Measurements from ENCODE around the gene GRK4.

The GRK4 gene

GRCh38 chr4:3070709-3071500 is 107.5 kb downstream of the GRK4 start:
- WGBS = 92% methylated on average over 3 of the region's 3 CpGs
- Histone ChIP-seq H3K4me1 (ENCODE audit: insufficient read depth, low read length) (peaks cover 2% of the 10 kb centered on the region), H3K9me3 (ENCODE audit: insufficient read depth, low read depth, low read length) (no peaks in the 10 kb centered on the region), H3K27ac (ENCODE audit: low read depth, low read length) (no peak overlapping the region), H3K4me3 (ENCODE audit: low read length) (no peak overlapping the region), H3K27me3 (ENCODE audit: insufficient read depth, low read length) (peaks cover 3% of the 10 kb centered on the region; the same call in 1 of the 2 replicates), H3K9ac (ENCODE audit: low read depth, low read length) (no peak overlapping the region), H3K36me3 (ENCODE audit: insufficient read depth, low read length) (no peaks in the 10 kb centered on the region)

- H3K36me3 ChIP-seq (ENCODE audit: insufficient read depth, low read length) = no peaks in the 10 kb centered on the region
- no peaks in the 10 kb centered on the region for H3K9me3 ChIP-seq (ENCODE audit: insufficient read depth, low read depth, low read length)
- peaks cover 3% of the 10 kb centered on the region; the same call in 1 of the 2 replicates for H3K27me3 ChIP-seq (ENCODE audit: insufficient read depth, low read length)
- 93% methylated on average over 7 of the region's 7 CpGs for WGBS
- H3K27ac ChIP-seq (ENCODE audit: low read depth, low read length) = no peak overlapping the region
- peaks cover 11% of the 10 kb centered on the region for H3K4me1 ChIP-seq (ENCODE audit: insufficient read depth, low read length)
- no peak overlapping the region for H3K4me3 ChIP-seq (ENCODE audit: low read length)
- H3K9ac ChIP-seq (ENCODE audit: low read depth, low read length) = no peak overlapping the region
Observed at GRCh38 chr4:3071811-3072210, 108.4 kb downstream of the GRK4 start.

GRCh38 chr4:3073158-3074077 is 110.0 kb downstream of the GRK4 start:
- no peak overlapping the region for H3K27ac ChIP-seq (ENCODE audit: low read depth, low read length)
- H3K4me1 ChIP-seq (ENCODE audit: insufficient read depth, low read length) = peaks cover 11% of the 10 kb centered on the region
- H3K9ac ChIP-seq (ENCODE audit: low read depth, low read length) = peak overlapping the region; percentile 72
- H3K27me3 ChIP-seq (ENCODE audit: insufficient read depth, low read length) = peaks cover 3% of the 10 kb centered on the region; the same call in 1 of the 2 replicates
- H3K36me3 ChIP-seq (ENCODE audit: insufficient read depth, low read length) = no peaks in the 10 kb centered on the region
- H3K9me3 ChIP-seq (ENCODE audit: insufficient read depth, low read depth, low read length) = no peaks in the 10 kb centered on the region
- peak overlapping the region; percentile 75 for H3K4me3 ChIP-seq (ENCODE audit: low read length)
- WGBS = 15% methylated on average over 52 of the region's 54 CpGs

GRCh38 chr4:3074078-3074845 is 110.9 kb downstream of the GRK4 start, which contains the start of the genes HTT and HTT-AS:
Gene HTT (plus strand): TSS chr4:3074681. CDS start chr4:3074826, 145 bp downstream.
Gene HTT-AS (minus strand): TSS chr4:3074538.
- H3K27me3 ChIP-seq (ENCODE audit: insufficient read depth, low read length) = peaks cover 3% of the 10 kb centered on the region; the same call in 1 of the 2 replicates
- H3K9me3 ChIP-seq (ENCODE audit: insufficient read depth, low read depth, low read length) = no peaks in the 10 kb centered on the region
- peak within 1 kb of the TSS; percentile 95 for H3K27ac ChIP-seq (ENCODE audit: low read depth, low read length)
- peak within 1 kb of the TSS; percentile 94 for H3K9ac ChIP-seq (ENCODE audit: low read depth, low read length)
- WGBS = under 1% methylated on average over 66 of the region's 81 CpGs
- H3K36me3 ChIP-seq (ENCODE audit: insufficient read depth, low read length) = no peaks in the 10 kb centered on the region
- H3K4me1 ChIP-seq (ENCODE audit: insufficient read depth, low read length) = peaks cover 11% of the 10 kb centered on the region
- peak within 1 kb of the TSS; percentile 82 for H3K4me3 ChIP-seq (ENCODE audit: low read length)

GRCh38 chr4:3074846-3075651 is 111.7 kb downstream of the GRK4 start:
- WGBS = under 1% methylated on average over 57 of the region's 60 CpGs
- peaks cover 3% of the 10 kb centered on the region; the same call in 1 of the 2 replicates for H3K27me3 ChIP-seq (ENCODE audit: insufficient read depth, low read length)
- peak overlapping the region; percentile 95 for H3K27ac ChIP-seq (ENCODE audit: low read depth, low read length)
- peak overlapping the region; percentile 82 for H3K4me3 ChIP-seq (ENCODE audit: low read length)
- H3K36me3 ChIP-seq (ENCODE audit: insufficient read depth, low read length) = no peaks in the 10 kb centered on the region
- peak overlapping the region; percentile 94 for H3K9ac ChIP-seq (ENCODE audit: low read depth, low read length)
- no peaks in the 10 kb centered on the region for H3K9me3 ChIP-seq (ENCODE audit: insufficient read depth, low read depth, low read length)
- peaks cover 11% of the 10 kb centered on the region for H3K4me1 ChIP-seq (ENCODE audit: insufficient read depth, low read length)

- WGBS = 7% methylated on average over 6 of the region's 8 CpGs
- Histone ChIP-seq H3K4me1 (ENCODE audit: insufficient read depth, low read length) (peaks cover 11% of the 10 kb centered on the region), H3K9me3 (ENCODE audit: insufficient read depth, low read depth, low read length) (no peaks in the 10 kb centered on the region), H3K36me3 (ENCODE audit: insufficient read depth, low read length) (no peaks in the 10 kb centered on the region), H3K27ac (ENCODE audit: low read depth, low read length) (peak overlapping the region; percentile 3; the same call in 1 of the 2 replicates), H3K4me3 (ENCODE audit: low read length) (peak overlapping the region; percentile 82), H3K9ac (ENCODE audit: low read depth, low read length) (peak overlapping the region; percentile 53; the same call in 1 of the 2 replicates), H3K27me3 (ENCODE audit: insufficient read depth, low read length) (peaks cover 3% of the 10 kb centered on the region; the same call in 1 of the 2 replicates)
Observed at GRCh38 chr4:3075652-3075981, 112.2 kb downstream of the GRK4 start.

GRCh38 chr4:3077796-3078195 is 114.4 kb downstream of the GRK4 start:
- no peak overlapping the region for H3K9ac ChIP-seq (ENCODE audit: low read depth, low read length)
- no peak overlapping the region for H3K4me3 ChIP-seq (ENCODE audit: low read length)
- H3K36me3 ChIP-seq (ENCODE audit: insufficient read depth, low read length) = no peaks in the 10 kb centered on the region
- peaks cover 3% of the 10 kb centered on the region; the same call in 1 of the 2 replicates for H3K27me3 ChIP-seq (ENCODE audit: insufficient read depth, low read length)
- peaks cover 11% of the 10 kb centered on the region for H3K4me1 ChIP-seq (ENCODE audit: insufficient read depth, low read length)
- 94% methylated on average over 2 of the region's 2 CpGs for WGBS
- H3K27ac ChIP-seq (ENCODE audit: low read depth, low read length) = no peak overlapping the region
- no peaks in the 10 kb centered on the region for H3K9me3 ChIP-seq (ENCODE audit: insufficient read depth, low read depth, low read length)

- H3K27me3 ChIP-seq (ENCODE audit: insufficient read depth, low read length) = no peaks in the 10 kb centered on the region
- H3K36me3 ChIP-seq (ENCODE audit: insufficient read depth, low read length) = 0 out of 2 replicates have a peak, but pooled peaks cover 2% of the 10 kb centered on the region
- 95% methylated on average over 6 of the region's 6 CpGs for WGBS
- no peak overlapping the region for H3K9ac ChIP-seq (ENCODE audit: low read depth, low read length)
- no peak overlapping the region for H3K27ac ChIP-seq (ENCODE audit: low read depth, low read length)
- peaks cover 11% of the 10 kb centered on the region for H3K4me1 ChIP-seq (ENCODE audit: insufficient read depth, low read length)
- H3K9me3 ChIP-seq (ENCODE audit: insufficient read depth, low read depth, low read length) = no peaks in the 10 kb centered on the region
- no peak overlapping the region for H3K4me3 ChIP-seq (ENCODE audit: low read length)
Observed at GRCh38 chr4:3079694-3080123, 116.3 kb downstream of the GRK4 start.

- no peak overlapping the region for H3K4me3 ChIP-seq (ENCODE audit: low read length)
- peaks cover 18% of the 10 kb centered on the region for H3K36me3 ChIP-seq (ENCODE audit: insufficient read depth, low read length)
- H3K9ac ChIP-seq (ENCODE audit: low read depth, low read length) = no peak overlapping the region
- no peaks in the 10 kb centered on the region for H3K27me3 ChIP-seq (ENCODE audit: insufficient read depth, low read length)
- no peaks in the 10 kb centered on the region for H3K9me3 ChIP-seq (ENCODE audit: insufficient read depth, low read depth, low read length)
- H3K4me1 ChIP-seq (ENCODE audit: insufficient read depth, low read length) = no peaks in the 10 kb centered on the region
- WGBS = 93% methylated on average over 4 of the region's 6 CpGs
- H3K27ac ChIP-seq (ENCODE audit: low read depth, low read length) = no peak overlapping the region
Observed at GRCh38 chr4:3082925-3083515, 119.6 kb downstream of the GRK4 start.

- Histone ChIP-seq H3K27ac (ENCODE audit: low read depth, low read length) (no peak overlapping the region), H3K4me3 (ENCODE audit: low read length) (no peak overlapping the region), H3K4me1 (ENCODE audit: insufficient read depth, low read length) (no peaks in the 10 kb centered on the region), H3K9ac (ENCODE audit: low read depth, low read length) (no peak overlapping the region), H3K27me3 (ENCODE audit: insufficient read depth, low read length) (no peaks in the 10 kb centered on the region), H3K9me3 (ENCODE audit: insufficient read depth, low read depth, low read length) (no peaks in the 10 kb centered on the region), H3K36me3 (ENCODE audit: insufficient read depth, low read length) (peaks cover 23% of the 10 kb centered on the region)
- 0% methylated on average over 1 of the region's 1 CpG for WGBS
Observed at GRCh38 chr4:3083732-3084131, 120.4 kb downstream of the GRK4 start.

Measured in HUES64 (cell line).